Measurements from ENCODE around the gene RCBTB1.

The RCBTB1 gene

DNA sequence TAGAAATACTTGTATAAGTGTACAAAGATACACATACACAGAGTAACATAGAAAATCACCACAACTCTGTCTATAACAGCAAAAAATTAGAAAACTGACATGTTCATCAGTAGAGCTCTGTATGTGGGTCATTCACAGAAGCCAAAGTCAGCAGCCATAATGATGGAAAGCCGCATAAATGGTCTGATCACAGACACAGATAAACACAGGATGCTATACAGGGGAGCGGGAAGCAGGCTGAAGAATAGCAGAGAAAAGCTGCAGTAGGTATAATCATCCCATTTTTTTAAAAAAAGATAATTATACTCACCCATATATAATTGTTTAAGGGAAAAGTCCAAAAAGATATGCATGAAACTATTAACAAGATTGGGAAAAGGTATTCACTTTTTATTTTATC lies 31.5 kb downstream of the RCBTB1 start:
- DNase-seq, result no peak

DNA sequence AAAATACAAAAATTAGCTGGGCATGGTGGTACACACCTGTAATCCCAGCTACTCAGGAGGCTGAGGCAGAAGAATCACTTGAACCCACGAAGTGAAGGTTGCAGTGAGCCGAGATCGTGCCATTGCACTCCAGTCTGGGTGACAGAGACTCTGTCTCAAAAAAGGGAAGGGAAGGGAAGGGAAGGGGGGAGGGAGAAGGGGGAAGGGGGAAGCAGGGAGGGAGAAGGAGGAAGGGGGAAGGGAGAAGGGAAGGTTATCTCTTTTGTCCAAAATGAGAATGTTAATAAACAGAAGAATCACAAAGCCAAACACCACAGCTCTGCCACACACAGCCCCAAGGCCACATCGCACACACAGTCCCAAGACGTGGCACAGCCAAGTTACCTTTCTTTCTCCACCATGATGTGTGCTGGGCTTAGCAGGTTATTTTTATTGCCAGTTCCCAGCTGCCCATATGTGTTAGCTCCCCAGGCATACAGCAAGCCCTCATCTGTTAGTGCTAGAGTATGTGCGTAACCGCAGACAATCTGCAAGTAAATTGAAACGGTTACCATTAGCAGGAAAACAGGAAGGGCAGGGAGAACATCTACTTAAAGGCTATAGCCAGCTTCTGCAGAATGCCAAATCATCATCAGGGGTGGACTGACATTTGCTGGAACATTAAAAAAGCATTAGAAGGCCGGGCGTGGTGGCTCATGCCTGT lies 34.3 kb downstream of the RCBTB1 start:
- DNase-seq, result no peak

DNA sequence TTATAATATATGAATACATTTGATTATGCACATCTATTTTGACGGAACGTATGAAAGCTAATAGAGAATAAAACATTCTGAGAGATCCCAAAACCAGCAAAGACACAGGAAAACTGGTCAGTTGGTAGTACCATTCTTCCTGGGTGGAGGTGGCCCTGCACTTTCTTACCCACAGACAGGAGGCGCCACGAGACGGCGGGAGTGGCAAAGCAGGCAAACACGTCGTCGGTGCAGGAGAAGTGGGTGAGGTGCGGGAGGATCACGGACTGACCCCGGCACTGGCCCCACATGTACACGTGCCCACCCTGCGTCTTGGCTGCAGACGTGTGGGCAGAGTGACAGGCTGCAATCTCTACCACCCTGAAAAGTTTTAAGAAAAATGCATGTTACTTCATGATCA lies 36.1 kb downstream of the RCBTB1 start:
- no peak for DNase-seq

DNA sequence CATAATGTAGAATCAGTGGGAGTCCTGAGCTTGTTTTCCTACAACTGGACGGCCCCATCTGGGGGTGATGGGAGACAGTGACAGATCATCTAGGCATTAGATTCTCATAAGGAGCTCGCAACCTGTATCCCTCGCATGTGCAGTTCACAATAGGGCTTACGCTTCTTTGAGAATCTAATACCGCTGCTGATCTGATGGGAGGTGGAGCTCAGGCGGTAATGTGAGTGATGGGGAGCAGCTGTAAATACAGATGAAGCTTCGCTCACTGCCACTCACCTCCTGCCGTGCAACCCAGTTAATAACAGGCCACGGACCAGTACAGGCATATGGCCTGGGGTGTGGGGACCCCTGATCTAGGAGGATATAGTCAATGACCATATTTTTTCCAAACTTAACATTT lies 38.8 kb downstream of the RCBTB1 start:
- no peak for DNase-seq

DNA sequence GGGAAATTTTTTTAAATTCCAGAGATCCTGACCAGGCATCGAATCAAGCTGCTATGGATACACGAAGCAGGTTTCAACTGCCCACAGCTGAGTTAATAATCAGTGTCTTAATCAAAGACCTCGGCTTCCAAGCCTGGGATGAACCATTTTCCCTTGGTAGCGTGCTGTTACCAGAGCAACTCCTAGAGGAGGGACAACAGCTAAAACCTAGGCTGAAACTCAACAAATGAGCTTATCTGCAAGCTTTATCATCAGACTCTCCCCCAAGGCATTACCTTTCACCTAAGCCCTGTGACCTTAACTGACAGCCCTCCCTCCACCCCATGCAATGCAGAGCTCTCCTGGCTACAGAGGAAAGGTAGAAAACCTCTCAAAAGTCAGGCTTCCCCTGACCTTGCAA lies 39.7 kb downstream of the RCBTB1 start:
- no peak for DNase-seq

DNA sequence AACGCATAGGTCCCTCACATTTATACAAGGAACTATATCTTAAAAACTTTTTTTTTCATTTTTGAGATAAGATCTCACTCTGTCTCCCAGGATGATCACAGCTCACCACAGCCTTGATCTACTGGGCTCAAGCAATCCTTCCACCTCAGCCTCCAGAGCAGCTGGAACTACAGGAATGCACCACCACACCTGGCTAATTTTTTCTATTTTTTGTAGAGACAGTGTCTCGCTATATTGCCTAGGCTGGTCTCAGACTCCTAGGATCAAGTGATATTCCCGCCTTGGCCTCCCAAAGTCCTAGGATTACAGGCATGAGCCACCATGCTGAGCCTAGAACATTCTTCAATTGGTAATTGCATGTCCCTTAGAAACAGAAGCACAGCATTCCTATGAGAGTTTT lies 41.7 kb downstream of the RCBTB1 start:
- DNase-seq, result no peak

DNA sequence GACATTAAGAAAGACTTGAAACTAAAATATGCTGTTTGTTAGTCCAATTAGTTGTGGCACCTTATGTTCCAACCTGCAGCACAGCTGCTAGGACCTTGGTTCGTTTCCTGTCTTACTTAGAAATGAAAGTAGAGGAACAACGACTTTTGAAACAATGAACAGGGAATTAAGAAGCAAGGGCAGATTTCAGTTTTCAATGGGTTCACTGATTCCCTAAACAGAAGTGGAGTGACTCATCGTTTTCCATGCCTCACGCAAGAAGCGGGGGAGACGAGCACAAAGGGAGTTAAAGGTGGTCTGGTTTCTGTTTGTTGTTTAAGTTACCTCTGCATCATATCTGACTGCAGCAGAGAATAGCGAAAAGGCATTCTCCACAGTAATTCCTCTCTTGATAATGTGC lies 44.8 kb downstream of the RCBTB1 start:
- no peak for DNase-seq

DNA sequence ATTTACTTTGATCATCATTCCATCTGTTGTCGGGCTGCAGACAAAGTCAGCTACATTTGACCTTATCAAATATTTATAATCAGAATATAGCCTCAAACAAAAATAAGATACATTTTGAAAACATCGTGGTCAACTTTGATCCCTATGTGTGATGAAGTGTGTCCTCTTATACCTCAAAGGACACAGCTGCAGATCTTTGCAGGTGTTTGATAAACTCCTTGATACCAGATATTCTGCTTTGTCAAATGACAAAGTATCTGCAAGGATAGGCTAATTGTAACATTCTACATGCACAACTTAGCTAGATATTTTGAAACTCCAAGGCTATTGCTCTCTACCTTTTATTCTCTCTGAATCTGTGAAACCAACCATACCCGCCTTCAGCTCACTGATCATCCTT lies 45.6 kb downstream of the RCBTB1 start:
- no peak for DNase-seq

DNA sequence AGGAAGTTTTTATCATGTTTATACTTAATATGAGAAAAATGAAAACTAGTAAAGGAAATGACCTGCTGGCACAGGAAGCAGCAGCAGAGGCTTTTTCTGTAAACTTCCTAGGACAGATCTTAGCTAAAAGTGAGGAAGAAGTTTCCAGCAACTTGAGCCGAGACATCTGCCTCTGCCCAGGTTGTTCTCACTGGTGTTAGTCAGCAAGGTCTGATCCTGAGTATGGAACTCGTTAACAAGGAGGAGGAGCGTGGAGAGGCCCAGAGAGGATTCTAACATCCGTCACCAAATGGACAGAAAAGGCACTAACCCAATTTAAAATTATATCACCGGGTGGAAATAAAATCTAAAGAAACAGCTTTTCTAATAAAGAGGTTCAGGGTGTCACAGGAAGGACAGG lies 46.0 kb downstream of the RCBTB1 start:
- no peak for DNase-seq

DNA sequence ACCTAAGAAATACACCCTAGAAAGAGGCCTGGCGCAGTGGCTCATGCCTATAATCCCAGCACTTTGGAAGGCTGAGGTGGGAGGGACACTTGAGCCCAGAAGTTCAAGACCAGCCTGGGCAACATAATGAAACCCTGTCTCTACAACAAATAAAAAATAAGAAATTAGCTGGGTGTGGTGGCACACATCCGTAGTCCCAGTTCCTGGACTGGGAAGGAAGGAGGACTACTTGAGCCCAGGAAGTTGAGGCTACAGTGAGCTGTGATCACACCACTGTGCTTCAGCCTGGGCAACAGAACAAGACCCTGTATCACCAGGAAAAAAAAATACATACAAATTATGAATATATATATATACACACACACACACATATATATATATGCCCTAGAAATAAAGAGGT lies 47.0 kb downstream of the RCBTB1 start:
- no peak for DNase-seq

DNA sequence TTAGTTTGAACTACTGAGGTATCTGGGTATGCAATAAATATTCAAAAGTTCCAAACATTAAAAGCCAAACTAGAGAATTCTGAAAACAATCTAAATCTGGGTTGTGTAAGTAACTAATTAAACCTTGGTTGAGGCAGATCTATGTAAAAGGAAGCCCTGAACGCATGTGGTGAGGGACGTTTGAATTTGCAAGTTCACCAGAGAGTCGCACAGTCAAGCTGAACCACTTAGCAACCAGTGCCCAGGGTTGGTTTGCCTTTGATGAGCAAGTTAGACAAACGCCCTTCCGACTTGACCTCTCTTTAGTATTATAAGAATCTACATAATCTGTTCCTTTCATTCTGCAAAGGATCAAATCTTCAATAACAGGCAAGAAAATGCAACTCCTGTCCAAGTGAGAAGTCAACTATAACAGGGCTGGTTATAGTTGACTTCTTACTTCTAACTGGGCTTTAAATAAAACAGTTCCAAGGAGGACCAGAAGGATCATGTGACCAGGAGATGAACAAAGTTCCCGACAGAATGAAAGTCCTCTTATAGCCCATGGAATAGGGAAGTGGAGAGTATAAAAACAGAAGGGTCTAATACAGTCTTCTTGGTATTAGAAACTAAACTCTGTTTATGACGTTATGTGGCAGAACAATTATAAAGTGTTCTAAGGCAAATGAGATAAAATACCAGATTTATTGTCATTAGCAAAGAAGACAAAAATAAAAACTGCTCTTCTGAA lies 49.0 kb downstream of the RCBTB1 start:
- DNase-seq, result no peak

DNA sequence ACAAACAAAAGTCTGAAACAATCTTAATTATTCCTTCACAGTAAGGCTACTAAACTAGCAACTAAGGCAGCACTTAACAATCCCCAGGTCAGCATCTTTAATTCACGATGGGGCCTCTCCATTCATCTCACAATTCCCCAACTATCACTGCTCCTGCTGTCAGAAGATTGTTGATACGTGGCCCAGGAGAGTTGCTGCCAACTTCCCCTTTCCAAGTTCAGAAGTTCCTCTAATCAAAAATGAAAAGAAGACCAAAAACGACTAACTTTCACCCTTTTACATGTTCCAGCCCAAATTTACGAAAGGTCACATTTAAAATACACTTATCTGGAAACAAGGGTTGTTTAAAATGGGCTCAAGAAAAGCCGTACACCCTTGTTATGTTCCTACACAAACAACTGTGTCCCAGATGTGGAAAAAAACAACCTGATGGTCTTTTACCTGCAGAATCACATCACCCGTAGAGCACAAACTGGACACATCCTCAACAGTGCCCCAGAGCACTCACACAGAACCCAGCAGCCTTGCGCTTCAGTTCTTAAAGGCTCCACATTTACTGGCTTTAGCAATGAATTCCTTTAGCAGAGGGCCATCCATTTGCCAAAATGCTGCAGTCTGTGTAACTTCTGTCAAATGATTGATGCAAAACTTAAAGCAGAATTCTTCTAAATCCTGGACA lies 51.6 kb downstream of the RCBTB1 start:
- no peak for DNase-seq

DNA sequence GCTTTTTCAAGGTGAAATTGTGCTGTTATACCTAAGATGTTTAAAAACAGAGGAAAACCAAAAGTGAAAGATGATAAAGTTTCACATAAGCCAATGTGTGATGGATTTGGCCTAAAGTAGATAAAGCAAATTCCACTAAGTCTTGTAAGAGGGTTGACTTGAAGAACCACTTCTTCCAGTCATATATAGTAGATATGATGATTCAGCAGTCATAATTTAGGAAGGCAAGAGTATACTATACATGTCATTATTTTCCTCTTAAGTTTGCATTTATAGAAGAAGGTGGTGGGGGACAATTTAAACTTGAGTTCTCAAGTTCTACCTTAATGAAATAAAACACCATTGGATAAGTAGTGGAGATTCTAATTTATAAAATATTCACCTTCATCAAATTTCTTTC lies 52.3 kb downstream of the RCBTB1 start:
- no peak for DNase-seq

DNA sequence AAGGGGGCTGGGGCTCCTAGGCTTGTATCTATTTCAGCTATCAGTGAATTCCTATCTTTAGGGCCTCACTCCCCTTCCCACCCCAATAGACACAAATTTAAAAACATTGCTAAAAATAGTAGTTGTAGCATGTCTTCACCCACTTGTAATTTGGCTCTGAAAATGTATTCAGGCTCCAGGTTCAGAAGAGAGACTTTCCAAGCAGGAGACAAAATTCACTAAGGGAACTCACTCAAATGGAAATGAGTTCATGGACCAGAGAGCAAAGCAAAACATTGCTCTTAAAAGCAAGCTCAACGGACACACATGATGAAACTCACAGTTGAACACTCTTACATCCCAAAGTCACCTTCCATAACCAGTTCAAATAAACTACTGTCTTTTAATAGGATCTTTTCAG lies 52.8 kb downstream of the RCBTB1 start:
- no peak for DNase-seq

DNA sequence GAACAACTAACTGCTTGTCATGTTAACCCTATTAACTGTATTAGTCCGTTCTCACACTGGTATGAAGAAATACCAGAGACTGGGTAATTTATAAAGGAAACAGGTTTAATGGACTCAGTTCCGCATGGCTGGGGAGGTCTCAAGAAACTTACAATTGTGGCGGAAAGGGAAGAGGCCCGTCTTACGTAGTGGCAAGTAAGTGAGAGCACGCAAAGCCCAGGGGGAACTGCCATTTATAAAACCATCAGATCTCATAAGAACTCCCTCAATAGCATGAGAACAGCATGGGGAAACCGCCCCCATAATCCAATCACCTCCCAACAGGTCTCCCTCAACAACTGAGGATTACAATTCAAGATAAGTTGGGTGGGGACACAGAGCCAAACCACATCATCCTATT lies 54.9 kb downstream of the RCBTB1 start:
- no peak for DNase-seq

DNA sequence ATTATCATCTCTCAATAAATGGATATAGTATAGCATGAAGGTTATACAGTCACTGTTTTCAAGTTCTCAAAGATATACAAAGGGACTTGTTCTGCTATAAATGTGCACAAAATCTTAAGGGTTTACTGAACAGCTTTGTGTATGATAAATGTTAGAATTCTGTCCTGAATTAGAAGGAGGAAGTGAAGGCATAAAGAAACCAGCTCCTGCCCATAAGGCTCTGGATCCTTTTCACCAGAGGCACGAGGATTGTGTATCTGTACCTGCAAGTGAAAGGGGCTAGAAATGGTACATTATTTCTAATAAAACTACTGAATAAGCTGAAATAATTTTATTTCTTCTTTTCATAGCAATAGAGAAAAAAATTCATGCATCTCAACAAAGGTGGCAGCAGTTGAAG lies 57.2 kb downstream of the RCBTB1 start:
- no peak for DNase-seq

DNA sequence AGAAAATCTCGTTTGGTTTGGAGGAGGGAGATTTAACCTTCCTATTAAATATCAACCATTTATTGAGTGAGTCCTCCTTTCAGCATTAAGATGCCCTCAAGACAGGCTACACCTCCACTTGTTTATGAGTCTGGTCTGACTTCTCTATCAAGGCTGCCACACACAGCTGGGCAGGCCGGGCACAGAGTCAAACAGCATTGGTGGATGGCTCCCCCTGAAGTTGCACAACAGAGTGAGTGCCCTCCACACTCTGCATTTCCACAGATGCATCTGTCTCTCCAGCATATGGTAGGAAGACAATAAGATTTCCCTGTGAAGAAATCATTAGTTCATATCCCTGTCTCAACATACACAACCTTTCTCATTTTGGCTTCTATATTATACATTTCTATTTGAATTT lies 58.2 kb downstream of the RCBTB1 start:
- no peak for DNase-seq

DNA sequence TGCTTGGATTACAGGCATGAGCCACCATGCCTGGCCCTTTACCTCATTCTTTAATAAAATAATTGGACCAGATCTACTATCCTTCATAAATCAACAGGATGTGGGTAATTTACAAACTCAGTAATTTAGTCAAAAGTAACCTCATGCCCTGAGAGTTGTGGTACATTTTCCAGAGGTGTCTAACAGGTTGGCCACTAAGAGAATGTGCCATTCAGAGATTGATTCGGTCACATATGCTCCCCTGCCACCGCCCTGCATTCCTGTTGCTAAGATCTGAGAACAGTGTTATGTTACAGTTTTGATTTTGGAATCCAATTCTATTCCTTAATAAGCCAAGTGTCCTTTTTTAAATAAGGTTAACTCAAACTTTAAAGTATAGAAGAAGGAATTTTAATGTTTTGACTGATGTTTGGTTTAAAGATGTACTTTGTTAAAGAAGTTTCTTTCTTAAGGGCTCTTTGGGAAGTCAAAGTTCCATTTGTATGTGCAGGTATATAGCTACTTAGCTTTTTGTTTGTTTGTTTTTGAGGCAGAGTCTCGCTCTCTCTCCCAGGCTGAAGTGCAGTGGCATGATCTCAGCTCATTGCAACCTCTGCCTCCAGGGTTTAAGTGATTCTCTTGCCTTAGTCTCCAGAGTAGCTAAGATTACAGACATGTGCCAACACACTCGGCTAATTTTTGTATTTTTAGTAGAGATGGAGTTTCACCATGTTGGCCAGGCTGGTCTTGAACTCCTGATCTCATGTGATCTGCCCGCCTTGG lies 60.4 kb downstream of the RCBTB1 start:
- DNase-seq, result no peak

DNA sequence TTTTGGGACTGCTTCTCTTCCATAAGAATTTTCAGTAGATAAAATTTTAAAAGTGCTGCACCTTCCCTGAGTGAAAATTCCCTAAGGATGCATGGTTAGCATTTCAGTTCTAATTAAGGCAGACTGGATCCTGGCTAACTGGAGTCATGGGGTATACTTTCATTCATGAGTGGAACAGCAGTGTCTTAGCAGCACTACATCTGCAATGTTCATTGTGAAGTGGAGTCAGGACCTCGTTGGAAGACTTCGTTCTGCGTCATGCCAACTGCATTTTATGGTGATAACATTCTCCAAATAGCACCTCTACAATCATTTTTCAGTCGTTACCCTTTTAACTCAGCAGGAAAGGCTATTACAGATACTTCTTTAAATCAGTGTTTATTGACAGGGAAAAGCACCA lies 64.1 kb downstream of the RCBTB1 start:
- DNase-seq, result no peak

DNA sequence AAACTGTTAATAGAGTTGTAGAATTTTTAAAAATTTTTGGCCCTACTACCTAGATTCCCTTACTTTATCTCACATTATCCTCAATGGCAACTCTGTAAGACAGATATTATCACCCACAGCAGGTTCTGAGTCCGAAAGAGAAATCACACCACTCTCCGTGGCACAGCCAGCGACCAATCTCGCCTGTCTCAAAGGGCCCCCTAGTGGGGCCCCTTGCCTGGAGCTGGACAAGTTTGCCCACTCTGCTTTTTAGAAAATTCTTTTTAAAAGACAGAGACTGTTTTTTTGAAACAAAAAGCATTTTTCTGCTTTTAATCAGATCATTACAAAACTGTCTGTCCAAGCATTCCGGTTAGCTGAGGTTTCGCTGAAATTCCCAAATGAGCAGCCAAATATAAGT lies 67.9 kb downstream of the RCBTB1 start:
- DNase-seq, result no peak

DNA sequence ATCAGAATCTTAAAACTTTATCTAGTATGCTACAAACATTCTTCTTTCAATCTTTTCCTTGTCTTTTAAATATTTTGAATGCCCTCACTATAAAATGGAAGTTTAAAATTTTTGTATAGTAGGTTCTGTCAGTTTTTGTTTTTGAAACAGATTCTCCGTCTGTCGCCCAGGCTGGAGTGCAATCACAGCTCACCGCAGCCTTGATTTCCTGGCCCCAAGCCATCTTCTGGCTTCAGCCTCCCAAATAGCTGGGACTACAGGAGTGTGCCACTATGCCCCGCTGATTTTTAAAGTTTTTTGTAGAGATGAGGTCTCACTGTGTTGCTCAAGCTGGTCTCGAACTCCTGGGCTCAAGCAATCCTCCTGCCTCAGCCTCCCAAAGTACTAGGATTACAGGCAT lies 68.9 kb downstream of the RCBTB1 start:
- DNase-seq, result no peak

DNA sequence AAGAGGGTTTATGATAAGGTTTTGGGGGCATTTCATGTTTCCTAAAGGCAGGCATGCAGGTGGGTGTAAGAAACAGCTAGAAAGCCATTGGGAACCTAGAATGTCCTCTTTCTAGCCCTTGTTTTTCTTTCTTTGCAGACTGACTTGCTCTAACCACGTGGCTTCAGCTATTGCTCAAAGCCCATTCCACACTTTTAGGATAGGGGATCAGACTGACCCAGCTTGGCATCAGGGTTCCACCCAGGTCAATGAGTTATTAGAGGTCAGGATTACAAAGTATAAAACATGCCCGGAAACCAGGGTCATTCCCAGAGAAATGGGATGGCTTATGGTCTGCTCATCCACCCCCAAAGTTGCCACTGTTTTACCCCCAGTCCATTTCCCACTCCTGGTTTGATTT lies 72.8 kb downstream of the RCBTB1 start:
- DNase-seq, result no peak

DNA sequence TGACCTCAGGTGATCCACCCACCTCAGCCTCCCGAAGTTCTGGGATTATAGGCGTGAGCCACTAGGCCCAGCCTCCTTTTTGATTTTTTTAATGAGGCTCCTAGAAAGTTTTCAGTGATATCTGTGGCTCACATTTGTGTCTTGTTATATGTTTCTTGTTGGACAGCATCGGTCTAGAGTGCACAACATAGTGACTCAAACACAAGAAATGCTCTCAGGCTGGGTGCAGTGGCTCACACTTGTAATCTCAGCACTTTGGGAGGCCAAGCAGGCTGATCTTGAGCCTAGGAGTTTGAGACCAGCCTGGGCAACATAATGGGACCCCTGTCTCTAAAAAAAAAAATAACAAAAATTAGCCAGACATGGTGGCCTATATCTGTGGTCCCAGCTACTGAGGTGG lies 81.4 kb downstream of the RCBTB1 start:
- DNase-seq, result no peak

DNA sequence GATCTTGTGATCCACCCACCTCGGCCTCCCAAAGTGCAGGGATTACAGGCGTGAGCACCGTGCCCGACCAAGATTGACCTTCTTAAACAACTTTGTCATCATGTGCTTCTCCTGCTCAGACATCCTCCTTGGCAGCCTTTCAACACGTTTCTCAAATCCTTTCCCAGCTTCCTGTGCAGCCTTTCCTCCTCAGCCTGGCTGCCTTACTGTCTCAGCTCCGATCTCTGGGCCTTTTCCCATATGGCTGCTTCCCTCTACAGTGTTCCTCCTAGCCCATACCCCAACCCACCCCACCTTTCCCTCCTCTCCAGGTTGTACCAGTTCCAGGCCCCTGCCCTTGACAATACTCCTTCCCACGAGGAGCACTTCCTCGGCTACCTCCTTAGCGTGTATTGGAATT lies 82.4 kb downstream of the RCBTB1 start:
- DNase-seq, result no peak

All from activated naive CD4-positive, alpha-beta T cell (primary cell).